Occipital lobe (tissue), 3 donors: Measurements from ENCODE around the gene UCHL1. TPM values are rescaled to one million over a fixed set of nuclear protein-coding genes. Genes with fewer than 3 reads are reported as not detected.
"Not testable (repeated sequence)": the region's sequence is repeated elsewhere in the genome, so short reads cannot be mapped to it uniquely, and the experiment has no call there.

Source experiments
- DNase-seq: peaks from one replicate; lab custom pipeline; 2025; lab: John Stamatoyannopoulos, UW
- small RNA-seq: library from RNA; depleted of rRNA; stranded (forward); fragments of <200 nt; gene quantifications from one replicate; pipeline ENCODE3, GENCODE V24; 2014
- total RNA-seq: library from RNA; depleted of rRNA; stranded (reverse); fragments of >200 nt; gene quantifications from one replicate; pipeline ENCODE4 v1.2.3, GENCODE V29; 2014

Gene UCHL1
- total RNA-seq, 1 donor from 2014 or later, result 839 TPM

- no peak for DNase-seq
Observed at GRCh38 chr4:41288254-41288653, 31.5 kb downstream of the UCHL1 start.

DNA sequence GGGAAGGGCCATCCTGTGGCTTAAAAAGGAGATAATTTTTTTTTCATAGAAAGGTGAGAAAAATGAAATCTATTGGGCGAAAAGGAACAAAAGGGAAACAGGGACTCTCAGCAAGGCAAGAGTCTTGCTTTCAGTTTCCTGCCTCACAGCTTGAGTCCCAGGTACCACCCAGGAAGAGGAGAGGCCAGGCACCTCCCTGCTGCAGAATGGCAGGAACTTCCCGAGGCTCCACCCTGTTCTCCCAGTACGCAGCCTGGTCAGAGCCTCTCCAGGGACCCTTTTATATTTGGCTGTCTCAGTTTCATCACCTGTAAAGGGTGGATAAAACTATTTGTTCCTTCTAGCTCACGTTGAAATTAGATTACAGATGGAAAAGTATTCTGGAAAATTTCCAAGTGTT lies 33.8 kb downstream of the UCHL1 start:
- DNase-seq, result no peak

DNA sequence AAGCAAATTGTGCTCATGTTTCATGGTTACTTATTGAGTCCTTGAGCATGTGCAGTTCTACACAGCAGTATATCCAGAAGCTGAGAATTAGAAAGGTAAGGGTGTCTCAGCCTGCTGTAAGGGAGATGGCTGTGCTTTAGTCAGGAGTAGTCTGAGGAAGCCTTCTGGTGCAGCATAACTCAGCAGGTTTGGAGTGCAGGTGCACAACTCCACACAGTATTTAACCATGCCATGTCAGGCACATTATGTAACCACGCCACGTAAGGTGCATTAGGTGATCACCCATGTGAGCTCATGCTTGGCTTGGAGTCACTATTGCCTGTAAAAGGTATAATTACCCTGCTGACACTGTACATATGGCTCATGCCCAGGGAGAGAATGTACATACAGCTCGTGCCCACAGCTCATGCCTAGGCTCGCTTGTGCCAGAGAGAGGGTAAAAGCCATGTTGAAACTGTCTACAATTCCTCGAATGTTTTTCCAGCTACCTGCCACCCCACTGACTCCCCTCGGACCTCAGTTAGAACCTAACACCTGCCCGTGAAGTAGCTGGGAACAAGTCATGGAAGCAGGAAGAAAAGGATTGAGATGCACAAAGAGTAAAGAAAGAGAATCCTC lies 37.8 kb downstream of the UCHL1 start:
- no peak for DNase-seq

- DNase-seq, result no peak
Observed at GRCh38 chr4:41296995-41297394, 40.3 kb downstream of the UCHL1 start.

DNA sequence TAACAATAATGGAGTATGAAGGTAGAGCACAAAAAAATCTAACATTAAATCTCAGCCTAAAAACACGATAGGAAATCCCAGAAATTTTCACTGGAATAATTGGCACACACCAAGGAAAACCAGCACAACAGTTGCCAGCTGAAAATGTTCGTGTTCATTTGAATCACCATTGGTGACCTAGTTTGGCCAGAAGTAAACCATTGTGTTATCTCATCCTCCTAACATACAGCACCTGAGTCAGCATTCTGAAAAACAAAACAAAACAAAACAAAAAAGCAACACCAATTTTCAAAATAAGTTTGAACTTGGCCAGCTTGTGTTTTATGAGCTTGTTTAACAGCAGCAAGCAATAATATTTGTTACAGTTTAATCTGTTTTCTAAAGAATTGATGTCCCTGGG lies 41.1 kb downstream of the UCHL1 start:
- no peak for DNase-seq

GRCh38 chr4:41299486-41299885 lies 42.8 kb downstream of the UCHL1 start:
- no peak for DNase-seq

GRCh38 chr4:41301137-41301536 lies 44.4 kb downstream of the UCHL1 start:
- no peak for DNase-seq

GRCh38 chr4:41303372-41304118 lies 46.8 kb downstream of the UCHL1 start:
- no peak for DNase-seq

GRCh38 chr4:41304221-41304620 lies 47.5 kb downstream of the UCHL1 start:
- DNase-seq, result no peak

GRCh38 chr4:41305476-41305875 lies 48.7 kb downstream of the UCHL1 start:
- DNase-seq, result no peak

DNA sequence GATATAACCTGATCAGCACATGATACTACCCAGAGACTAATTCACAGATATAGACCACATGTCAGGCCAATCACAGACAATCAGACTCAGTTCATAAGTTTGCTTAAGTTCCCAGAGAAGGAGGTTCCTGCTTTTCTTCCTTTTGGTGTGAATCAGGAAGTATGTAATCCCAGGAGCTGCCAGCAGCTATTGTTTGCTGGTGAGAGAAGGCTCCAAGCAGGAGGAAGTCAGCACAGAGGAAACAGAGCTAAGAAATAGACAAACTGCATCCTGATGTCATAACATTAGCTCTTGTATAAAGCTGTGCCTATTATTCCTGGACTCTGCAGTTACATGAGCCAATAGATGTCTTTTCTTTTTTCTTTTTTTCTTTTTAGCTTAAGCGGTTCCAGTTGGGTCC lies 50.9 kb downstream of the UCHL1 start:
- no peak for DNase-seq

DNA sequence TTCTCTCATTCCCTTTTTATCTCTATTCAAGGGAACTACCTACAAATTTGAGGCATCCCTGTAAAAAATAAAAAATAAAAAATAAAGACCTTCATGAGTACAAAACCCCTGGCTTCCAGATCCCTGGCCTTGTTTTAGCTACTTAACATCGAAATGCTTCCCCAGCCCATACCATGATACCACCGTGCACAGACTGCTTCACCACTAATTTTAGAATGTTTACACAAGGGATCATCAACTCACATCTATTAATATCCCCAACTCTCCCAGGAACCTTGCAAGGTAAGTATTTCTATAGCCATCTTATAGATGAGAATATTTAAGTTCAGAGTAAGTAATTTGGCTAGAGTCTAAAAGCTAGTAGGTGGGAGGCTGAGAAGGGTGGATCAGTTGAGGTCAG lies 51.7 kb downstream of the UCHL1 start:
- no peak for DNase-seq

DNA sequence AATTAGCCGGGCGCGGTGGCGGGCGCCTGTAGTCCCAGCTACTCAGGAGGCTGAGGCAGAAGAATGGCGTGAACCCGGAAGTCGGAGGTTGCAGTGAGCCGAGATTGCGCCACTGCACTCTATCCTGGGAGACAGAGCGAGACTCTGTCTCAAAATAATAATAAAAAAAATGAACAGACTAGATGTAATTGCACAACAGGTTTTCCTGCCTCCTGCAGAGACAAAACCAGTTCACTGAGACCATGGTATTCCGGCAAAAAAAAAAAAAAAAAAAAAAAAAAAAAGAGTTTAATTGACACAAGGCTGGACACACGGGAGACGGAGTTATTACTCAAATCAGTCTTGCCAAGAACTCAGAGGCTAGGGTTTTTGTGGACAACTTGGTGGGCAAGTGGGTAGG lies 58.7 kb downstream of the UCHL1 start:
- not testable (repeated sequence) for DNase-seq

DNA sequence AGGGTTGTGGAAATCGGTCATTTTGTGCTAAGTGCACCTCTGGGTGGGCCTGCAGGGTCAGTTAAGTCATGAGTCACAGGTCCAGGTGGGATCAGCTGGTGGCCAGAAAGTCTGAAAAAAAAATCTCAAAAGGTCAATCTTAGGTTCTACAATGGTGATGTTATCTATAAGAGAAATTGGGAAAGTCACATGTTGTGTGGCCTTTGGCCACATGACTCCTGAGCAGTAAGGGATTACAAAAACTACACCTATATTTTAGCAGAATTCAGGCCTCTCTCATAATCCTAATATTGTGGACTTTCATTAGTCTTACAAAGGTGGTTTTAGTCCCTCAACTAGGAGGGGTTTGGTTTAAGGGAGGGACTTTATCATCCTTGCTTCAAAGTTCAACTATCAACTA lies 59.1 kb downstream of the UCHL1 start:
- no peak for DNase-seq

Small RNAs within 50 kb of the gene (small RNA-seq; reads per million reads assigned to genes)
- gene RF00019, result not detected

Other genes with a start within 250 kb of the UCHL1 start
- 78.5 TPM for gene APBB2, start 42.4 kb upstream of the UCHL1 start, total RNA-seq